ENCODE results near the gene SFTA2. TPM values are rescaled to one million over a fixed set of nuclear protein-coding genes. Genes with fewer than 3 reads are reported as not detected.

SFTA2 gene
- polyA plus RNA-seq, 1 donor (not counting 4 experiments of a cell fraction or from before 2014, with no cell fraction given): not detected

DNA sequence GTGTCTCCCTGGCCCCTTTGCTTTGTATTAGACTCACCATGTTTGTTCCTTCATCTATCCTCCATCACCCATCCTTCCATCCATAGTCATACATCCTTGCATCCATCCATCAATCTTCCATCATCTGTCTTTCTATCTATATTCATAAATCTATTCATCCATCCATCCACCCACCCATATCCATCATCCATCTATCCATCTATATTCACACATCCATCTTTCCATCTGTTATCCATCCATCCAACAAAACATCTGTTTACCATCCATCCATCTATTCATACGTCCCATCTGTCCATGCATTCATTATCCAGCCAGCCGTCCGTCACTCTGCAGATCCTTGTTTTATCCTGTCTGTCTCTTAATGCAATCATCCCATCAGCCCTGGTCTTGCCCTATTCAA lies 37.0 kb downstream of the SFTA2 start:
- Histone ChIP-seq H3K9ac (ENCODE audit: control insufficient read depth, extremely low read depth, insufficient read depth, low read length) (no peak overlapping the region), H3K4me2 (ENCODE audit: control insufficient read depth, extremely low read depth, insufficient read depth, low read depth, low read length) (no peak overlapping the region), H3K36me3 (ENCODE audit: control insufficient read depth in 2 of 2, extremely low read depth in 1 of 2, insufficient read depth in 2 of 2, low read length in 2 of 2) (peaks cover 73 to 77% of the 10 kb centered on the region in 2 experiments), H3K4me3 (ENCODE audit: control insufficient read depth in 2 of 3, extremely low read depth in 1 of 3, insufficient read depth in 2 of 3, low read depth in 1 of 3, low read length in 3 of 3) (no peak overlapping the region), H2AFZ (ENCODE audit: control insufficient read depth, low read length) (no peak overlapping the region), H4K20me1 (ENCODE audit: control insufficient read depth, extremely low read depth, insufficient read depth, low read length) (peaks cover 13% of the 10 kb centered on the region), H3K27me3 (ENCODE audit: control insufficient read depth, extremely low read depth, insufficient read depth, low read length) (no peaks in the 10 kb centered on the region), H3K9me3 (ENCODE audit: control insufficient read depth, low read depth, low read length) (no peaks in the 10 kb centered on the region), H3K4me1 (ENCODE audit: control insufficient read depth, extremely low read depth, insufficient read depth, low read length) (peaks cover 6% of the 10 kb centered on the region), H3K9me1 (ENCODE audit: control insufficient read depth, extremely low read depth, insufficient read depth, low read length) (no peaks in the 10 kb centered on the region), H3K27ac (ENCODE audit: control insufficient read depth, insufficient read depth, low read length) (no peak overlapping the region), H3K79me2 (ENCODE audit: control insufficient read depth, insufficient read depth, low read length) (peaks cover 42% of the 10 kb centered on the region)
- TF ChIP-seq, protein P1, sequence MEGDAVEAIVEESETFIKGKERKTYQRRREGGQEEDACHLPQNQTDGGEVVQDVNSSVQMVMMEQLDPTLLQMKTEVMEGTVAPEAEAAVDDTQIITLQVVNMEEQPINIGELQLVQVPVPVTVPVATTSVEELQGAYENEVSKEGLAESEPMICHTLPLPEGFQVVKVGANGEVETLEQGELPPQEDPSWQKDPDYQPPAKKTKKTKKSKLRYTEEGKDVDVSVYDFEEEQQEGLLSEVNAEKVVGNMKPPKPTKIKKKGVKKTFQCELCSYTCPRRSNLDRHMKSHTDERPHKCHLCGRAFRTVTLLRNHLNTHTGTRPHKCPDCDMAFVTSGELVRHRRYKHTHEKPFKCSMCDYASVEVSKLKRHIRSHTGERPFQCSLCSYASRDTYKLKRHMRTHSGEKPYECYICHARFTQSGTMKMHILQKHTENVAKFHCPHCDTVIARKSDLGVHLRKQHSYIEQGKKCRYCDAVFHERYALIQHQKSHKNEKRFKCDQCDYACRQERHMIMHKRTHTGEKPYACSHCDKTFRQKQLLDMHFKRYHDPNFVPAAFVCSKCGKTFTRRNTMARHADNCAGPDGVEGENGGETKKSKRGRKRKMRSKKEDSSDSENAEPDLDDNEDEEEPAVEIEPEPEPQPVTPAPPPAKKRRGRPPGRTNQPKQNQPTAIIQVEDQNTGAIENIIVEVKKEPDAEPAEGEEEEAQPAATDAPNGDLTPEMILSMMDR (optimal IDR thresholded peaks at IDR 0.05 in 1 of 3, IDR thresholded peaks at IDR 0.05 in 1 of 3, conservative IDR thresholded peaks at IDR 0.05 in 1 of 3; ENCODE audit: extremely low read depth in 1 of 3, insufficient read depth in 2 of 3, low read length in 3 of 3): no peak
- TF ChIP-seq EZH2 (IDR thresholded peaks at IDR 0.05; ENCODE audit: low read length): no peak
- DNase-seq (ENCODE audit: low read depth, low spot score): no peak
- no peak for FAIRE-seq
- dilution Hi-C loops (cut with MboI; ENCODE audit: extremely low pct_ligation_motif_present, low sequenced_read_pairs): no loop called here

GRCh38 chr6:30894381-30894780 lies 37.6 kb downstream of the SFTA2 start:
- dilution Hi-C loops (cut with MboI; ENCODE audit: extremely low pct_ligation_motif_present, low sequenced_read_pairs): no loop called here
- Histone ChIP-seq H3K27me3 (ENCODE audit: control insufficient read depth, extremely low read depth, insufficient read depth, low read length) (no peaks in the 10 kb centered on the region), H3K4me3 (ENCODE audit: control insufficient read depth in 2 of 3, extremely low read depth in 1 of 3, insufficient read depth in 2 of 3, low read depth in 1 of 3, low read length in 3 of 3) (no peak overlapping the region), H3K36me3 (ENCODE audit: control insufficient read depth in 2 of 2, extremely low read depth in 1 of 2, insufficient read depth in 2 of 2, low read length in 2 of 2) (peaks cover 73 to 76% of the 10 kb centered on the region in 2 experiments), H3K79me2 (ENCODE audit: control insufficient read depth, insufficient read depth, low read length) (peaks cover 46% of the 10 kb centered on the region), H3K9me1 (ENCODE audit: control insufficient read depth, extremely low read depth, insufficient read depth, low read length) (peaks cover 2% of the 10 kb centered on the region), H4K20me1 (ENCODE audit: control insufficient read depth, extremely low read depth, insufficient read depth, low read length) (peaks cover 18% of the 10 kb centered on the region), H3K27ac (ENCODE audit: control insufficient read depth, insufficient read depth, low read length) (no peak overlapping the region), H3K4me2 (ENCODE audit: control insufficient read depth, extremely low read depth, insufficient read depth, low read depth, low read length) (no peak overlapping the region), H3K9ac (ENCODE audit: control insufficient read depth, extremely low read depth, insufficient read depth, low read length) (no peak overlapping the region), H3K9me3 (ENCODE audit: control insufficient read depth, low read depth, low read length) (no peaks in the 10 kb centered on the region), H2AFZ (ENCODE audit: control insufficient read depth, low read length) (no peak overlapping the region), H3K4me1 (ENCODE audit: control insufficient read depth, extremely low read depth, insufficient read depth, low read length) (peaks cover 12% of the 10 kb centered on the region)
- FAIRE-seq (no peak), DNase-seq (ENCODE audit: low read depth, low spot score) (no peak)
- TF ChIP-seq, protein P1 (optimal IDR thresholded peaks at IDR 0.05 in 1 of 3, IDR thresholded peaks at IDR 0.05 in 1 of 3, conservative IDR thresholded peaks at IDR 0.05 in 1 of 3; ENCODE audit: extremely low read depth in 1 of 3, insufficient read depth in 2 of 3, low read length in 3 of 3): no peak
- no peak for TF ChIP-seq EZH2 (IDR thresholded peaks at IDR 0.05; ENCODE audit: low read length)

Data from keratinocyte (primary cell).